Suprapubic skin (tissue), 4 donors: Measurements from ENCODE around the gene OR2T27. TPM values are rescaled to one million over a fixed set of nuclear protein-coding genes. Genes with fewer than 3 reads are reported as not detected.
"Not testable (repeated sequence)": the region's sequence is repeated elsewhere in the genome, so short reads cannot be mapped to it uniquely, and the experiment has no call there.

Experiments used
- DNase-seq, 2 donors: peaks; one replicate each; pipeline ENCODE4 v3.0.0-alpha.2; 2019; ENCODE audit warnings: low spot score in 2 of 2
- H3K27ac ChIP-seq: fragments of 200-600 bp; sonication (generic); one replicate; pipeline ENCODE4 v1.5.1; 2019
- H3K27me3 ChIP-seq: fragments of 200-600 bp; sonication (generic); one replicate; pipeline ENCODE4 v1.5.1; 2019
- H3K36me3 ChIP-seq: fragments of 200-600 bp; sonication (generic); one replicate; pipeline ENCODE4 v1.5.1; 2019
- H3K4me1 ChIP-seq: fragments of 200-600 bp; sonication (generic); one replicate; pipeline ENCODE4 v1.5.1; 2019
- H3K4me3 ChIP-seq: fragments of 200-600 bp; sonication (generic); one replicate; pipeline ENCODE4 v1.5.1; 2019; ENCODE audit warnings: mild to moderate bottlenecking
- H3K9me3 ChIP-seq: fragments of 200-600 bp; sonication (generic); one replicate; pipeline ENCODE4 v1.5.1; 2019
- EP300 ChIP-seq: sonication (generic); formaldehyde crosslinking; IDR thresholded peaks from one replicate; pipeline ENCODE4 v1.6.1; 2017; ENCODE audit warnings: antibody characterized with exemption
- POLR2A ChIP-seq, 2 donors: fragments of 450-650 bp; IDR thresholded peaks; one replicate each; pipeline ENCODE4 v1.6.1; 2017; ENCODE audit warnings: antibody characterized with exemption in 2 of 2, mild to moderate bottlenecking in 2 of 2, moderate library complexity in 2 of 2
- POLR2AphosphoS5 ChIP-seq, 3 donors: sonication (generic); formaldehyde crosslinking; IDR thresholded peaks; one replicate each; pipeline ENCODE4 v1.6.1; 2017; ENCODE audit warnings: antibody characterized with exemption in 3 of 3
- whole genome bisulfite sequencing: methylation state at CpG from one replicate; pipeline ENCODE4 v1.1.5; 2018; 5-methylcytosine and 5-hydroxymethylcytosine counted together
- total RNA-seq, 4 donors: library from RNA; depleted of rRNA; stranded (reverse); fragments of >200 nt; gene quantifications; one replicate each; pipeline ENCODE4 v1.1.0, GENCODE V29; 2016
- TF ChIP-seq, protein P1 (sequence below), 2 donors: fragments of 200-600 bp in 1 of 2; fragments of 450-650 bp in 1 of 2; sonication (generic) in 1 of 2; IDR thresholded peaks; one replicate each; pipeline ENCODE4 v1.5.1; 2016 to 2019; ENCODE audit warnings: antibody characterized with exemption in 2 of 2, mild to moderate bottlenecking in 1 of 2, moderate library complexity in 1 of 2

OR2T27 gene
- total RNA-seq, 4 donors from 2014 or later: not detected

DNA sequence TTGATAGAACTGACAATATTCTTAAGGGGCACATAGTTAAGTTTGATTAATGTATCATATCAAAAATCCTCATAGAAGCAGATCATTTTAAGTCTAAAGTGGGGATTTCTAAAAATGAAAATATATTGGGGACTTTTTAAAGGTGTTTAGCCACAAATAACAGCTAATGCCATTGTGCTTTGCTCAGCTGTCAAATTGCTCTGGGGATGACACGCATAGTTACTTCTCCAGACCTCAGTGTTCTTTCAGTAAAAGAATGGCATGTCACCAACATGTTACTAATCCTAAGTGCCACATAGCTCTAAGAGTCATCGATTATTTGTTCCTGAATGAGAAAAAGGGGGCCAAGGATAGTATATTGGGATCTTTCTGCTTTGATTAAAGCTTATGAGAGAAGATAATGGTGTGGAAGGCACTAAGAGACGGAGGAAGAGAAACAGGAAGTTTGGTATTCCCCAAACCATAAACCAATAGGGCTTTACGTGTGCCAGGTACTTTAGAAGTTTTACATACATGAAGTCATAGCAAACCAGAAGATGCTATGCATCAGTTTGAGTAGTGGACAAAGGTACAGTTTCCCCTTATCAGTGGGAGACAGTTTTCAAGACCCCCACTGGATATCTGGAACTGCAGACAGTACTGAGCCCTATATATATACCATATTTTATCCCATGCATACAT is 12.2 kb downstream of the OR2T27 start:
- H3K27ac ChIP-seq, DNase-seq, H3K4me3 ChIP-seq, H3K27me3 ChIP-seq, H3K36me3 ChIP-seq, H3K9me3 ChIP-seq, H3K4me1 ChIP-seq: not testable (repeated sequence)
- WGBS: no CpG with 5 or more reads among the region's 4 CpGs

DNA sequence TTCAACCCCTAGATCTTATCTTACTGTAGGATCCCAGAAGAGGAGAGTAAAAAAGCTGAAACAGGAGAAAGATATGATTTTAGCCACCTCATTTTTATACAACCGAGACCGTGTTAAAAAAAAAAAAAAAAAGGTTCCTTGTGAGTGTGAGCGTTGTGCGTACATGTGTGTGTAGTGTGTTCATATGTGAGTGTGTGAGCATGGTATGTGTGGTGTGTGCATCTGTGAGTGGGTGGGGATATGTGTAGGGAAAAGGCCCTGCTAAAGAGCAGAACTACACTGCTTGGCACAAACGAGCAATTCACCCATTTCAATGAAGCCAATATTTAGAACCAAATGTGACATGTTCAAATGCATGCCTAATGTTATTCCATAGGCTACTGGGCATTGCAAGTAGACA is 13.7 kb downstream of the OR2T27 start:
- H3K4me3 ChIP-seq, H3K27ac ChIP-seq, H3K36me3 ChIP-seq, H3K9me3 ChIP-seq, H3K4me1 ChIP-seq, DNase-seq, H3K27me3 ChIP-seq: not testable (repeated sequence)
- no CpG with 5 or more reads among the region's 5 CpGs for WGBS

DNA sequence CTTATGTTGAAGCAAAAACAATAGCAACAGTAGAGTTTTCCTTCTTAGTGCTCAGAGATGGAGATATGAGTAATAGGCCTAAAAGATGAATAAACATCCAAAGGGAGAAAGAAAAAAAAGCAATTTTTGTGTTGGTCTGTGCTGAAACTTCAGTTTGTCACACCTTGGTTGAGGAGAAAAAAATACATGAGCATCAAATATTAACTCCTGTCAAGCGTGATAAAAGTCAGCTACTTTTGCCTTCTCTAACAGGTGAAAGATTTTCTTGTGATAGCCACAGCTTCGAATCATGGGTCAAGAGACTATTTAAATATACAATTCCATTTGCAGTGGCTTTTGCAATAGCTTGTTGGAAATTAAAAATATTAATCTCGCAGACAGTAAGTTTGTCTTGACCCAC is 14.4 kb downstream of the OR2T27 start:
- not testable (repeated sequence) for DNase-seq, H3K36me3 ChIP-seq, H3K27ac ChIP-seq, H3K4me1 ChIP-seq, H3K27me3 ChIP-seq, H3K4me3 ChIP-seq, H3K9me3 ChIP-seq
- no CpG with 5 or more reads among the region's 3 CpGs for WGBS

DNA sequence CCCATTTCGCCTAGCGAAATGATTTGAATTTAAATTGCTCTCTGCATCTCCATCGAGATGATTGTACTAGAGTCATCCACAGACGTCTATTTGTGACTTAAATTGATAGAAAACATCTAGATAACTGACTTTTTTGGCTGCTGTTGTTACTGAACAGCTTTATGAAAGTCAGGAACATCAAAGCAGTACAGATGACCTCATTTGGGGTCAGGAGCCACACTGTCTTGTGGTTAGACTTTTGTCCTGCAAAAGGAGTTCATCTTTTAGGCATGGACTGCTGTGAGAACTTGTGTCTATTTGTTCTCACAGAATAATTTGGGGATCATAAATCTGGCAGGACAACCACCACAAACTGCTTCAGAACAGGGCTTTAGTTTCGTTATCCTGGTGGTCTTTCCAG is 15.7 kb downstream of the OR2T27 start:
- not testable (repeated sequence) for DNase-seq, H3K36me3 ChIP-seq, H3K27ac ChIP-seq, H3K27me3 ChIP-seq, H3K9me3 ChIP-seq, H3K4me1 ChIP-seq, H3K4me3 ChIP-seq
- no CpG with 5 or more reads among the region's 5 CpGs for WGBS

DNA sequence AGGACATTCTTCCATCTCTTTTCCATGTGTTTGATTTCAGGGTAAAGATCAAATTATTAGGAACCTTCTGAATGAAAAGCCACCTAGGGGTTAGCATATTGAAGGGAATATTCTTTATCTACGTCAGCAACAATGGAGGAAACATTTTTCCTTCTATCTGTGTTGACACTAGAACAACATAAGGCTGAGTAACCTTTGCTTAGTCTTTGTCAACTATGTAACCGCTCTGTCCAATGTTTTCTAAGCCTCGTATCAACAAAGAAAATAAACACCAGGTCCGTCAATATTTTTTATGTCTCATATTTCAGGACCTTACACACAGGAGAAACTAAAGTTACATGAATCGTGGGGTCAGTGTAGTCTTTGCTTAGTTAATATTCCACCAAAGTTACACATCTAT is 18.7 kb downstream of the OR2T27 start:
- H3K27me3 ChIP-seq, DNase-seq, H3K27ac ChIP-seq, H3K9me3 ChIP-seq, H3K4me3 ChIP-seq, H3K36me3 ChIP-seq, H3K4me1 ChIP-seq: not testable (repeated sequence)
- WGBS: 85% methylated on average over 2 of the region's 5 CpGs

- not testable (repeated sequence) for DNase-seq, H3K27ac ChIP-seq, H3K36me3 ChIP-seq, H3K27me3 ChIP-seq, H3K4me3 ChIP-seq, H3K4me1 ChIP-seq, H3K9me3 ChIP-seq
- WGBS: no CpG with 5 or more reads among the region's 2 CpGs
These were observed 20.3 kb downstream of the OR2T27 start, which contains the start of gene OR2T11 for GRCh38 chr1:248634991-248635390. Gene OR2T11 (minus strand): TSS chr1:248635091. CDS start chr1:248627128, 7,963 bp downstream.

GRCh38 chr1:248631354-248632008 is 23.8 kb downstream of the OR2T27 start:
- DNase-seq: no peak
- 80% methylated on average over 7 of the region's 7 CpGs for WGBS
- no peaks in the 10 kb centered on the region for H3K4me1 ChIP-seq
- no peak overlapping the region for H3K4me3 ChIP-seq
- no peak overlapping the region for H3K27ac ChIP-seq
- no peaks in the 10 kb centered on the region for H3K9me3 ChIP-seq
- H3K36me3 ChIP-seq: no peaks in the 10 kb centered on the region
- no peak for TF ChIP-seq EP300
- TF ChIP-seq, protein P1, sequence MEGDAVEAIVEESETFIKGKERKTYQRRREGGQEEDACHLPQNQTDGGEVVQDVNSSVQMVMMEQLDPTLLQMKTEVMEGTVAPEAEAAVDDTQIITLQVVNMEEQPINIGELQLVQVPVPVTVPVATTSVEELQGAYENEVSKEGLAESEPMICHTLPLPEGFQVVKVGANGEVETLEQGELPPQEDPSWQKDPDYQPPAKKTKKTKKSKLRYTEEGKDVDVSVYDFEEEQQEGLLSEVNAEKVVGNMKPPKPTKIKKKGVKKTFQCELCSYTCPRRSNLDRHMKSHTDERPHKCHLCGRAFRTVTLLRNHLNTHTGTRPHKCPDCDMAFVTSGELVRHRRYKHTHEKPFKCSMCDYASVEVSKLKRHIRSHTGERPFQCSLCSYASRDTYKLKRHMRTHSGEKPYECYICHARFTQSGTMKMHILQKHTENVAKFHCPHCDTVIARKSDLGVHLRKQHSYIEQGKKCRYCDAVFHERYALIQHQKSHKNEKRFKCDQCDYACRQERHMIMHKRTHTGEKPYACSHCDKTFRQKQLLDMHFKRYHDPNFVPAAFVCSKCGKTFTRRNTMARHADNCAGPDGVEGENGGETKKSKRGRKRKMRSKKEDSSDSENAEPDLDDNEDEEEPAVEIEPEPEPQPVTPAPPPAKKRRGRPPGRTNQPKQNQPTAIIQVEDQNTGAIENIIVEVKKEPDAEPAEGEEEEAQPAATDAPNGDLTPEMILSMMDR (IDR thresholded peaks at IDR 0.05): no peak
- TF ChIP-seq POLR2A (IDR thresholded peaks at IDR 0.05): no peak
- TF ChIP-seq POLR2AphosphoS5 (IDR thresholded peaks at IDR 0.05): no peak
- no peaks in the 10 kb centered on the region for H3K27me3 ChIP-seq

DNA sequence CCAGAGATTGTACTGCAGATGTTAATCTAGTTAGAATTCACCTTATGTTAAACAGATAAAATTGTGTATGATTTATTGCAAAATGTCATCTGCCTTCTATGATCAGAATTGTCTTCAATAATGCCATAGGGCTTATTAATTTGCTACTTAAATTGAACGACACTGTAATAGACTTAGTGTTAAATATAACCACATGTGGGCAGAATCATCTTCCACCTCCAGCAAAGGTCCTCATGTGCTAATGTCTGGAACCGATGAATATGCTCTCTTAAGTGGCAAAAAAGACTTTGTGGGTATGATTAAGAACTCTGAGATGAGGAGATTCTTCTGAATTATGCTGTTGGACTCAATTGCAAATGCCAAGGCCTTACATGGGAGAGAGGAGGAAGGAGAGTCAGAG is 24.8 kb downstream of the OR2T27 start:
- H3K36me3 ChIP-seq: no peaks in the 10 kb centered on the region
- H3K4me1 ChIP-seq: no peaks in the 10 kb centered on the region
- TF ChIP-seq EP300: no peak
- no peak for TF ChIP-seq POLR2A (IDR thresholded peaks at IDR 0.05)
- no peak for TF ChIP-seq POLR2AphosphoS5 (IDR thresholded peaks at IDR 0.05)
- TF ChIP-seq, protein P1 (IDR thresholded peaks at IDR 0.05): no peak
- no peaks in the 10 kb centered on the region for H3K9me3 ChIP-seq
- DNase-seq: no peak
- no peak overlapping the region for H3K4me3 ChIP-seq
- no peaks in the 10 kb centered on the region for H3K27me3 ChIP-seq
- no peak overlapping the region for H3K27ac ChIP-seq
- WGBS: 61% methylated on average over 2 of the region's 2 CpGs
